ENCODE data around the gene PLA2G4E.

Gene PLA2G4E

DNA sequence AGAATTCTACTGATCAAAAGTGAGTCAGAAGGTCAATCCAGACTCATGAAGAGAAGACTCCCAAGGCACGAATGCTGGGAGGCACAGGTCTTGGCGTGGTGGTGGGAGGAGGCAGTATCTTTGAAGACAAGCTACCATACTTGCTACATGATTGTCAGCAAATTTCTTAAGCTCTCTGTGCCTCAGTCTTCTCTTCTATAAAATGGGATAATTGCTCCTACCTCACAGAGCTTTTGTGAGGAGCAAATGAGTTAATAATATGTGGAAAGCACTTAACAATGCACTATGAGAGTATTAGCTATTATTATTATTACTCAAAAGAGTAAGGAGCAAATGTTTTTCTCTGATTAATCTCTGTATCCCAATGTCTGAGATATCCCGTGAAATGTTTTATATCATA lies 84.7 kb downstream of the PLA2G4E start:
- DNase-seq (ENCODE audit: low read depth in 2 of 2): no peak

DNA sequence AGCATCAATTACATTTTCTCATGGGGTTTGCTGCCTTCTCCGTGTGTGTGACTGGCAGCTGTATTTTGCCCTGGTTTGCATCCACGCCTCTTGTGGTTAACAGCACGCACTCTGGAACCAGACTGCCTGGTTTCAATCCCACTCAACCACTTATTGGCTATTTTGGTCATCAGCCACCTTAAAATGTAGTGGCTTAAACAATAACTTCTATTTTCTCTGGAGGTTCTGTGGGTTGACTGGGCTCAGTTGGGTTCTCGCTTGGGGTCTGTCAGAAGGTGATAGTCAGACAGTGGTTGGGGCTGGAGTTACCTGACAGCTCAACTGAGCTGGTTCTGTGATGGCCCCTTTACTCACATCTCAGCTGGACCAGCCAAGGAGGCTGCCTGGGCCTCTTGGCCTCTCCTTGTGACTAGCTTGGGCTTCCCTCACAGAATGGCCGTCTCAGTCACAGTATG lies 85.2 kb downstream of the PLA2G4E start:
- DNase-seq (ENCODE audit: low read depth in 2 of 2): no peak

DNA sequence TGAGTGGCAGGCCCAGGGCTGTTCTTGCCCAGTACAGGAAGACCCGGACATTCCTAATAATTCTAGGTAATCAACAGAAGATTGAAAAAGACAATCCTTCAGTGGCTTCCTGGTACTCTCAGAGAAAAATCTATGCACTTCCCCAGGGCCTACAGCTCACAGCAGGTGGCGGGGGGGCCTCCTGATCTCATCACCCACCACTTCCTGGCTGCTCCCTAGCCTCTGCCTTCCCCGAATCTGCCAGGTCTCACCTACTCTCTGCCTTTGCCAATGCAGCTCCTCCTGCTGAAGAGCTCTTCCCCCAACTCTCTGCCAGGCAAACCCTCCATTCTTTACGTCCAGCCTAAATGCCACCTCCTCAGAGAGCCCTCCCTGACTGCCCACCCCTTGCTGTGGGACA lies 86.0 kb downstream of the PLA2G4E start:
- DNase-seq (ENCODE audit: low read depth in 2 of 2): no peak

DNA sequence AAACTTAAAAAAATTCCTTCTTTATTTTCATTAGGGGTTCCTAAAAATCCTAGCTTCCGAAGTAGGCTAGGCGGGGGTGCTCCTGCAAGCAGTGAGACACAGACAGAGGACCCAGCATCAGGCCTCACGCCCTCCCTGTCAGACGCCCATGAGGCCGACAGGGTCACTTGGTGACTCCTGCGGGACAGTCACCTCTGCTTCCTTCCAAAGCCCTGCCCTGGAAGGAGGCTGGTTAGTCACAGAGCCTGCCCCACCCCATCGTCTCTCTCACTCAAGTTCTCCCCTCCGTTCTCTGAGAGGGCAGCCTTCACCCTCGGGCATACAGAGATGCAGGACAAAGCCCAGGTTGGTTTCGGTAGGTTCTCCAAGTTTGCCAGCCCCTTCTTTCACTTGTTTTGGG lies 87.1 kb downstream of the PLA2G4E start:
- no peak for DNase-seq (ENCODE audit: low read depth in 2 of 2)

DNA sequence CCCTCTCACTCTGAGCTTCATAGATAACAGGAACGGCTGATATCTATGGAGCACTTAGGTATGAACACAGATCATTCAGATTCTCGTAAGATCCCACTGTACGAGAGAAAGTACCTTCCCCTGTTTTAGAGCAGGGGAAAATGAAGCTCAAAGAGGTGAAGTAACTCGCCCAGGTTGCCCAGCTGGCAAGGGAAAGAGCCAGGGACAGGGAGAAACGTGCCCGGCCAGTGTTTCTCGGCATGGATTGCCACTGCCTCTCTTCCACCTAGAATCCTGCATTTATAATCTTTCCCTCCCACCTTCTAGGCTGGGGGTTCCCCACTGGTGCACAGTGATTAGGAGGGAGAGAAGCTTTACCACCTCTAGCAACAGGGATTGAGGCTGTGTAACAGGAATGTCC lies 87.5 kb downstream of the PLA2G4E start:
- DNase-seq (ENCODE audit: low read depth in 2 of 2): no peak

DNA sequence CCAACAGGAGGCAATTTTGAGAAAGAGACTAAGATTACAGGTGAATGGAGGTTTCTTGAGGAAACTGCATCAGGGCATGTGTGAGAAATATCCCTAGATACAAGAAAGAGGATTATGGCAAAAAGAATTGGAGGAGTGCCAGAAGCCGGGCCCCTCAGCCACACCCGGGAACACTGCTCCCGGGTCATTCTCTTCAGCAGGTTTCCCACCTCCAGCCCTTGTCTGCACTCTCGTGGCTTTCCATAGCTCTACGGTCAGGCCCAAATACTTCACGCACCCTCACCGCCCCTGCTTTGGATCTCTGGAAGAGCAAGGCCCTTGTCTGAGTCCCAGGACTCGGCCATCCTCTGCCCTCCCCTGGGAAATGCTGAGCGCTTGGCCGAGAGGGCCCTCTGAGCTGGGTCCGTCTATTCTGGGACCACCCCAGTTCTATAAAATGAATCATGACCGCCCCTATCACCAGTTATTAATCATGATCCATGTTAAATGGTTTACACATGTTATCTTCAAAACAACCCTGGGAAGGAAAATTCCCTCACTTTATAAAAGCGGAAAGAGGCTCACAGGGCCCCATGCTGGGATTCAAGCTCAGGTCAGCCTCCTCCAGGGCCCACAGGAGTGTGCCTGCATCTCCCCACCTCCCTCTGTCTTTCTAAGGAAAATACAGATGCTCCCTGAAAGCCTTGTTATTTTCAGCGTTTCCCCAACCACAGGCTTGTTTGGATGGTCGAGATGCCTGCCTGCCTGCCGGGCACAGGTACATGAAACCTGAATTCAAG lies 88.1 kb downstream of the PLA2G4E start:
- DNase-seq (ENCODE audit: low read depth in 2 of 2): no peak

DNA sequence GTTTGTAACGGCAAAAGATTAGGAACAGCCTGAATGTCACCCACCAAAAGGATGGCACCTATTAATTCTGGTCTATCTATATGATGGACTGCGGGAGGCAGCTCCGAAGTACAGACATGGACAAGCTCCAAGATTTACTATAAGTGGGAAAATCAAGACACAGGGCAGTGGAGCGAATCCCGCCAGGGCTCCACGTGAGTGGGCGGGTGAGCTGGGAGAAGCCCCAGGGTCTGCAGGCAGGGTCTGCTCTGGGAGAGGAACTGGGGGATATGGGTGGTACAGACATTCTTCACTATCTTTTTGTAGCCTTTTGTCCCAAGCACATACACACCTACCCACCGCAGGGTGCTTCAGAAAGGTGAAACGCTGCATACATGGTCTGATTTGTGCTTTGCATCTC lies 88.7 kb downstream of the PLA2G4E start:
- no peak for DNase-seq (ENCODE audit: low read depth in 2 of 2)

Data from fibroblast of skin of left biceps (primary cell).